KMS-11 (cell line): Measurements from ENCODE around the gene RNF208.
A peak's percentile ranks its signal among the peaks of the same experiment; 100 is the strongest.

ENCODE experiments used
- H2AFZ ChIP-seq: fragments of 200-600 bp; sonication (generic); 2 replicates; pipeline ENCODE4 v1.6.1; 2016; ENCODE audit warnings: antibody characterized with exemption, mixed run types, low read depth
- H3K27ac ChIP-seq: fragments of 200-600 bp; sonication (generic); 2 replicates; pipeline ENCODE4 v1.6.1; 2016; ENCODE audit warnings: mild to moderate bottlenecking, mixed run types
- H3K27me3 ChIP-seq: fragments of 200-600 bp; sonication (generic); 2 replicates; pipeline ENCODE4 v1.6.1; 2017; ENCODE audit warnings: mild to moderate bottlenecking, low read depth, mixed run types, moderate library complexity; ENCODE audit not compliant: insufficient read depth
- H3K36me3 ChIP-seq: fragments of 200-600 bp; sonication (generic); 2 replicates; pipeline ENCODE4 v1.6.1; 2017; ENCODE audit warnings: mild to moderate bottlenecking, mixed run types; ENCODE audit not compliant: insufficient read depth
- H3K4me1 ChIP-seq: fragments of 200-600 bp; sonication (generic); 2 replicates; pipeline ENCODE4 v1.6.1; 2016; ENCODE audit warnings: mild to moderate bottlenecking, low read depth, mixed run types; ENCODE audit not compliant: poor library complexity, severe bottlenecking
- H3K4me2 ChIP-seq: fragments of 200-600 bp; sonication (generic); 2 replicates; pipeline ENCODE4 v1.7.0; 2016; ENCODE audit warnings: mild to moderate bottlenecking, mixed run types
- H3K4me3 ChIP-seq: fragments of 200-600 bp; sonication (generic); IDR thresholded peaks from 2 replicates; pipeline ENCODE4 v1.6.1; 2017; ENCODE audit warnings: low read depth, low read length, mixed read lengths; ENCODE audit not compliant: insufficient read depth
- H3K79me2 ChIP-seq: fragments of 200-600 bp; sonication (generic); 2 replicates; pipeline ENCODE4 v1.6.1; 2016; ENCODE audit warnings: low read depth, mixed run types; ENCODE audit not compliant: insufficient read depth
- H3K9ac ChIP-seq: fragments of 200-600 bp; sonication (generic); 2 replicates; pipeline ENCODE4 v1.6.1; 2016; ENCODE audit warnings: mild to moderate bottlenecking, mixed run types
- H4K20me1 ChIP-seq: fragments of 200-600 bp; sonication (generic); 2 replicates; pipeline ENCODE4 v1.6.1; 2016; ENCODE audit warnings: mild to moderate bottlenecking, mixed run types; ENCODE audit not compliant: insufficient read depth
- CTCF ChIP-seq: fragments of 200-600 bp; sonication (generic); conservative IDR thresholded peaks from 2 replicates; pipeline ENCODE4 v1.6.1; 2017; ENCODE audit warnings: low read depth, mild to moderate bottlenecking, antibody characterized with exemption, low read length, moderate library complexity, mixed read lengths

RNF208 gene

GRCh38 chr9:137253717-137254623 is 31.9 kb upstream of the RNF208 start:
- H2AFZ ChIP-seq = peak overlapping the region; percentile 99
- TF ChIP-seq CTCF = no peak

GRCh38 chr9:137252555-137253506 is 30.8 kb upstream of the RNF208 start:
- Histone ChIP-seq H3K4me2 (no peak overlapping the region), H3K4me1 (peaks cover 17% of the 10 kb centered on the region), H3K27me3 (no peaks in the 10 kb centered on the region), H3K9ac (no peak overlapping the region), H3K36me3 (no peaks in the 10 kb centered on the region), H2AFZ (no peak overlapping the region), H3K27ac (no peak overlapping the region), H3K79me2 (peaks cover 13% of the 10 kb centered on the region), H3K4me3 (no peak overlapping the region), H4K20me1 (no peaks in the 10 kb centered on the region)
- TF ChIP-seq CTCF = no peak

More at GRCh38 chr9:137253717-137254623, 31.9 kb upstream of the RNF208 start:
- Histone ChIP-seq H3K4me3 (no peak overlapping the region), H4K20me1 (no peaks in the 10 kb centered on the region), H3K27ac (no peak overlapping the region), H3K27me3 (no peaks in the 10 kb centered on the region), H3K36me3 (no peaks in the 10 kb centered on the region), H3K4me2 (peak overlapping the region; percentile 82), H3K4me1 (peaks cover 17% of the 10 kb centered on the region), H3K9ac (no peak overlapping the region), H3K79me2 (peaks cover 15% of the 10 kb centered on the region)

GRCh38 chr9:137251490-137252268 is 29.6 kb upstream of the RNF208 start:
- Histone ChIP-seq H3K9ac (no peak overlapping the region), H3K79me2 (peaks cover 10% of the 10 kb centered on the region), H3K27me3 (no peaks in the 10 kb centered on the region), H3K27ac (no peak overlapping the region), H4K20me1 (no peaks in the 10 kb centered on the region), H2AFZ (no peak overlapping the region), H3K36me3 (no peaks in the 10 kb centered on the region), H3K4me3 (no peak overlapping the region), H3K4me2 (no peak overlapping the region), H3K4me1 (peaks cover 15% of the 10 kb centered on the region)
- no peak for TF ChIP-seq CTCF

GRCh38 chr9:137251194-137251461 is 29.1 kb upstream of the RNF208 start, which contains the start of gene STPG3:
STPG3 (plus strand) TSS chr9:137251286; CDS start chr9:137251287, 1 bp downstream.
- Histone ChIP-seq H3K4me2 (no peak within 1 kb of the TSS), H3K4me1 (peaks cover 9% of the 10 kb centered on the region), H3K27ac (no peak within 1 kb of the TSS), H2AFZ (no peak within 1 kb of the TSS), H3K9ac (no peak within 1 kb of the TSS), H3K4me3 (no peak within 1 kb of the TSS), H4K20me1 (no peaks in the 10 kb centered on the region), H3K36me3 (no peaks in the 10 kb centered on the region), H3K79me2 (peaks cover 5% of the 10 kb centered on the region), H3K27me3 (no peaks in the 10 kb centered on the region)
- TF ChIP-seq CTCF = no peak
